ENCODE results near the gene SFXN5. TPM values are rescaled to one million over a fixed set of nuclear protein-coding genes. Genes with fewer than 3 reads are reported as not detected.

The SFXN5 gene
- total and polyA plus RNA-seq, 2 of the 8 experiments (the other 6 are each of a cell fraction or from before 2014, with no cell fraction given) = 29.3 to 33.1 TPM

DNA sequence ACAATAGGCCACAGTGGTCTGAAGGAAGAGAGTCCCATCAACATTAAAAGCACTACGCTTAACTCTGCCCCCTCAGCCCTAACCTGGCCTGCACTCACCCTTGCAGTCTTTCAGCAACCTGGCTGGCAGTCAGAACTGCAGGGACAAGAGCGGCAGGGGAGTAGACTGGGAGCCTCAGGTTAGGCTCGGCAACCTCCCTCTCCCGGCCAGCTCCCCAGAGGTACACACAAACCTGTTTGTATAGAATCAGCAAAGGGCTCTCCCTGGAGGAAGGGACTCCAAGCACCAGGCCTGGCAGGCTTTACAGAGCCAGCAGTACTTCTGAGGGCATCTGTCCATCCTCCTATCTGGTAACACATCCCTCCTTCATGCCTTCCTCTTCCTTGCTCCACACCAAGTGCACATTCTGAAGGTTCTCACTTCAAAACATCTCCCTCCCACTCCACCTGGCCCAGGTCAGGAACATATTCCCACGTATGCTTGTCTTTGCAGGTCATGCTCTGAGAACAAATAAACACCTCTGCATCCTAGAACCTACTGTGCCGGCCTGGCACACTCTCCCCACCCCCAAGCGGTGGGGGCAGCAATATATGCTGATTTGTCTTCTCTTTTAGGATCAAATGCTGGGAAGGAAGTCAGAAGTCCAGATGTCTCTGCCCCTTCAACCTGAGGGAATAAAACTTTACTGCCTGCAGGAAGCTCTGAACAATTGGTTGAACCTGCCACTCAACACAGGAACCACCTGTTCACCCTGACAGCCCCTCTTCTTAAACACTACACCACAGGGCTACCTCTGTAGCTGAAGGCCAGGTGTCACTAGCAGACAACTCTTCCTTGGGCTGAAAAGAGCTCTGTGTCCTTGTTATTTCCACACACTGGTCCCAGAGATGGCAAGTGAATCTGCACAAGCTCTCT, 12.6 kb upstream of the SFXN5 start:
- no peak overlapping the region for H2BK12ac ChIP-seq (ENCODE audit: low read depth, low read length)
- ChIA-PET CTCF (ENCODE audit: partially characterized antibody) (interaction anchor here (0.6 to 12.9 kb wide), 37 partner anchors 10 to 204 kb away, joined by 3 to 321 read pairs (median 7); partner anchors contain the start of genes RAB11FIP5, SMYD5 and SPR), POLR2A (ENCODE audit: partially characterized antibody) (interaction anchor here (2.2 kb wide), 1 partner anchor 72 kb away, joined by 12 read pairs; no protein-coding TSS in a partner anchor)
- no peak overlapping the region for H2BK20ac ChIP-seq (ENCODE audit: low read length)
- no peak overlapping the region for H3K4me2 ChIP-seq (ENCODE audit: insufficient read depth in 1 of 2, low read depth in 2 of 2, low read length in 2 of 2)
- WGBS, 2 experiments (ENCODE audit: extremely low coverage in 1 of 2, insufficient coverage in 1 of 2, insufficient read length in 1 of 2, insufficient replicate concordance in 2 of 2, low coverage in 1 of 2, low lambda C conversion rate in 2 of 2, missing lambda C conversion rate in 1 of 2) = 79% methylated on average over 7 of the region's 7 CpGs; no CpG with 5 or more reads in 1 of the 2 experiments
- H4K8ac ChIP-seq (ENCODE audit: extremely low read depth, insufficient read depth, low read length) = no peak overlapping the region
- no peak overlapping the region for H2BK15ac ChIP-seq (ENCODE audit: low read length)
- H3K4ac ChIP-seq (replicated peaks; ENCODE audit: insufficient read length, low read depth, low read length) = no peak overlapping the region
- no peaks in the 10 kb centered on the region for H3K23me2 ChIP-seq (ENCODE audit: low read depth, low read length)
- no peak overlapping the region for H3K27ac ChIP-seq (ENCODE audit: low read depth, low read length)
- H3K79me2 ChIP-seq (ENCODE audit: control insufficient read depth in 1 of 2, insufficient read depth in 2 of 2, low read length in 2 of 2) = no peaks in the 10 kb centered on the region
- H2AK5ac ChIP-seq (ENCODE audit: low read depth, low read length) = no peak overlapping the region
- peaks cover 2% of the 10 kb centered on the region; the same call in 1 of the 2 replicates for H3K79me1 ChIP-seq (ENCODE audit: low read depth, low read length)
- no peak overlapping the region for H4K5ac ChIP-seq (ENCODE audit: insufficient read length, low read depth, low read length)
- no peak overlapping the region for H2BK5ac ChIP-seq (ENCODE audit: low read depth, low read length)
- H3K9ac ChIP-seq (replicated peaks in 1 of 4; ENCODE audit: extremely low read depth in 1 of 4, low read depth in 3 of 4, low read length in 3 of 4) = no peak overlapping the region
- no peak overlapping the region for H3K56ac ChIP-seq (replicated peaks; ENCODE audit: insufficient read length, low read depth, low read length)
- H3K36me3 ChIP-seq (ENCODE audit: control insufficient read depth in 2 of 4, insufficient read depth in 4 of 4, low read length in 3 of 4) = no peaks in the 10 kb centered on the region
- H4K91ac ChIP-seq (replicated peaks; ENCODE audit: insufficient read length, low read length) = no peak overlapping the region
- FAIRE-seq (no peak), DNase-seq (ENCODE audit: low read depth in 1 of 2, low spot score in 2 of 2) (no peak)
- H3K4me1 ChIP-seq (replicated peaks in 1 of 4; ENCODE audit: control insufficient read depth in 3 of 4, insufficient read depth in 4 of 4, low read length in 3 of 4) = peaks cover 0 to 9% (median 5%) of the 10 kb centered on the region in 4 experiments; a peak in 6 of 7 replicates
- H2AFZ ChIP-seq (ENCODE audit: low read length) = no peak overlapping the region
- peaks cover 0 to 5% of the 10 kb centered on the region in 2 experiments for H4K20me1 ChIP-seq (replicated peaks in 1 of 2; ENCODE audit: control insufficient read depth in 1 of 2, insufficient read depth in 2 of 2, low read length in 2 of 2)
- H3K18ac ChIP-seq (ENCODE audit: extremely low read depth, low read length) = no peak overlapping the region
- H3K27me3 ChIP-seq (replicated peaks in 1 of 4; ENCODE audit: control insufficient read depth in 3 of 4, extremely low read depth in 1 of 4, insufficient read depth in 3 of 4, low read length in 3 of 4) = no peaks in the 10 kb centered on the region
- no peak overlapping the region for H3K14ac ChIP-seq (ENCODE audit: insufficient read length)
- no peaks in the 10 kb centered on the region for H3K9me3 ChIP-seq (ENCODE audit: insufficient read depth in 2 of 2, low read depth in 1 of 2, low read length in 1 of 2)
- H3K4me3 ChIP-seq (ENCODE audit: extremely low read depth in 1 of 4, insufficient read depth in 2 of 4, low read depth in 3 of 4, low read length in 4 of 4) = no peak overlapping the region
- H2BK120ac ChIP-seq (replicated peaks; ENCODE audit: low read depth, low read length) = no peak overlapping the region
- H3K23ac ChIP-seq (ENCODE audit: insufficient read length) = no peak overlapping the region
- TF ChIP-seq TAF7 (optimal IDR thresholded peaks at IDR 0.05; ENCODE audit: borderline replicate concordance, low read depth, low read length) (no peak), HDAC2 (IDR thresholded peaks at IDR 0.05; ENCODE audit: borderline replicate concordance in 1 of 2, low read depth in 2 of 2, low read length in 2 of 2) (no peak), CEBPB (IDR thresholded peaks at IDR 0.05; ENCODE audit: low read depth, low read length) (no peak)
- TF ChIP-seq, protein P1, sequence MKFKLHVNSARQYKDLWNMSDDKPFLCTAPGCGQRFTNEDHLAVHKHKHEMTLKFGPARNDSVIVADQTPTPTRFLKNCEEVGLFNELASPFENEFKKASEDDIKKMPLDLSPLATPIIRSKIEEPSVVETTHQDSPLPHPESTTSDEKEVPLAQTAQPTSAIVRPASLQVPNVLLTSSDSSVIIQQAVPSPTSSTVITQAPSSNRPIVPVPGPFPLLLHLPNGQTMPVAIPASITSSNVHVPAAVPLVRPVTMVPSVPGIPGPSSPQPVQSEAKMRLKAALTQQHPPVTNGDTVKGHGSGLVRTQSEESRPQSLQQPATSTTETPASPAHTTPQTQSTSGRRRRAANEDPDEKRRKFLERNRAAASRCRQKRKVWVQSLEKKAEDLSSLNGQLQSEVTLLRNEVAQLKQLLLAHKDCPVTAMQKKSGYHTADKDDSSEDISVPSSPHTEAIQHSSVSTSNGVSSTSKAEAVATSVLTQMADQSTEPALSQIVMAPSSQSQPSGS (IDR thresholded peaks at IDR 0.05; ENCODE audit: low read length) = no peak
- TF ChIP-seq, protein P2, sequence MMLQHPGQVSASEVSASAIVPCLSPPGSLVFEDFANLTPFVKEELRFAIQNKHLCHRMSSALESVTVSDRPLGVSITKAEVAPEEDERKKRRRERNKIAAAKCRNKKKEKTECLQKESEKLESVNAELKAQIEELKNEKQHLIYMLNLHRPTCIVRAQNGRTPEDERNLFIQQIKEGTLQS (IDR thresholded peaks at IDR 0.05; ENCODE audit: insufficient read depth, low read depth, low read length) = no peak
